Peyer's patch (tissue), 4 donors: ENCODE results near the gene SEL1L3. TPM values are rescaled to one million over a fixed set of nuclear protein-coding genes. Genes with fewer than 3 reads are reported as not detected.
A peak's percentile ranks its signal among the peaks of the same experiment; 100 is the strongest.

Experiments used
- DNase-seq, 3 donors: peaks; one replicate each; pipeline ENCODE4 v3.0.0-alpha.2; 2017 to 2019
- H3K27ac ChIP-seq, 4 donors: fragments of 200-600 bp; sonication (generic); one replicate each; pipeline ENCODE4 v1.5.1; 2016 to 2019
- H3K27me3 ChIP-seq, 2 donors: fragments of 200-600 bp; sonication (generic); one replicate each; pipeline ENCODE4 v1.5.1; 2019
- H3K36me3 ChIP-seq, 3 donors: fragments of 200-600 bp; sonication (generic); one replicate each; pipeline ENCODE4 v1.5.1; 2016 to 2019
- H3K4me1 ChIP-seq, 4 donors: fragments of 200-600 bp; sonication (generic); one replicate each; pipeline ENCODE4 v1.5.1; 2016 to 2019
- H3K4me3 ChIP-seq, 4 donors: fragments of 200-600 bp; sonication (generic); 1 replicate in 3 of 4; 2 replicates in 1 of 4; pipeline ENCODE4 v1.5.1; 2016 to 2019; ENCODE audit warnings: mild to moderate bottlenecking in 1 of 4
- H3K9me3 ChIP-seq, 4 donors: fragments of 200-600 bp; sonication (generic); one replicate each; pipeline ENCODE4 v1.5.1; 2016 to 2019; ENCODE audit warnings: mild to moderate bottlenecking in 1 of 4
- CTCF ChIP-seq, 6 experiments: fragments of 450-650 bp in 4 of 6; fragments of 200-600 bp in 2 of 6; sonication (generic) in 1 of 6; IDR thresholded peaks; one replicate each; pipeline ENCODE4 v1.5.1; 2017 to 2019; ENCODE audit warnings: antibody characterized with exemption in 6 of 6, mild to moderate bottlenecking in 3 of 6, moderate library complexity in 1 of 6
- POLR2A ChIP-seq, 2 donors: fragments of 450-650 bp; IDR thresholded peaks; one replicate each; pipeline ENCODE4 v1.5.1; 2017; ENCODE audit warnings: antibody characterized with exemption in 2 of 2, mild to moderate bottlenecking in 2 of 2, moderate library complexity in 2 of 2
- total RNA-seq, 4 donors: library from RNA; depleted of rRNA; stranded (reverse); fragments of >200 nt; gene quantifications; one replicate each; pipeline ENCODE4 v1.1.0, GENCODE V29; 2016

The SEL1L3 gene
- total RNA-seq, 4 donors from 2014 or later = 91.4 to 194 (median 134) TPM

GRCh38 chr4:25767877-25768725 lies 94.7 kb downstream of the SEL1L3 start:
- peak in 1 of 3 donors; percentile 66 for DNase-seq

GRCh38 chr4:25760518-25761157 lies 102.2 kb downstream of the SEL1L3 start:
- Histone ChIP-seq H3K9me3 (no peaks in the 10 kb centered on the region), H3K4me3 (no peak overlapping the region), H3K27me3 (no peaks in the 10 kb centered on the region), H3K4me1 (no peaks in the 10 kb centered on the region), H3K36me3 (peaks cover 0 to 77% (median 0%) of the 10 kb centered on the region in 3 donors), H3K27ac (no peak overlapping the region)
- no peak for DNase-seq
- TF ChIP-seq POLR2A (IDR thresholded peaks at IDR 0.05) = no peak
- TF ChIP-seq CTCF (IDR thresholded peaks at IDR 0.05) = no peak

More at GRCh38 chr4:25767877-25768725, 94.7 kb downstream of the SEL1L3 start:
- Histone ChIP-seq H3K36me3 (peaks cover 0 to 47% (median 0%) of the 10 kb centered on the region in 3 donors), H3K27ac (no peak overlapping the region), H3K4me3 (no peak overlapping the region), H3K27me3 (no peaks in the 10 kb centered on the region), H3K9me3 (no peaks in the 10 kb centered on the region), H3K4me1 (no peaks in the 10 kb centered on the region)
- TF ChIP-seq CTCF (IDR thresholded peaks at IDR 0.05) (peak in 4 of 6 experiments; percentile 42 to 83 (median 82)), POLR2A (IDR thresholded peaks at IDR 0.05) (no peak)

- TF ChIP-seq CTCF (IDR thresholded peaks at IDR 0.05) = no peak
- no peak for TF ChIP-seq POLR2A (IDR thresholded peaks at IDR 0.05)
- Histone ChIP-seq H3K4me3 (no peak overlapping the region), H3K4me1 (no peaks in the 10 kb centered on the region), H3K36me3 (peaks cover 0 to 71% (median 0%) of the 10 kb centered on the region in 3 donors), H3K27me3 (no peaks in the 10 kb centered on the region), H3K9me3 (no peaks in the 10 kb centered on the region), H3K27ac (no peak overlapping the region)
- no peak for DNase-seq
Measured at GRCh38 chr4:25760048-25760447, 102.7 kb downstream of the SEL1L3 start.

GRCh38 chr4:25759101-25759500 lies 103.7 kb downstream of the SEL1L3 start:
- TF ChIP-seq CTCF (IDR thresholded peaks at IDR 0.05) (no peak), POLR2A (IDR thresholded peaks at IDR 0.05) (no peak)
- H3K36me3 ChIP-seq = peaks cover 0 to 61% (median 0%) of the 10 kb centered on the region in 3 donors
- no peak overlapping the region for H3K27ac ChIP-seq
- H3K4me1 ChIP-seq = no peaks in the 10 kb centered on the region
- H3K9me3 ChIP-seq = no peaks in the 10 kb centered on the region
- no peaks in the 10 kb centered on the region for H3K27me3 ChIP-seq
- no peak for DNase-seq
- H3K4me3 ChIP-seq = no peak overlapping the region

- H3K36me3 ChIP-seq = peaks cover 0 to 47% (median 0%) of the 10 kb centered on the region in 3 donors
- TF ChIP-seq CTCF (IDR thresholded peaks at IDR 0.05) (no peak), POLR2A (IDR thresholded peaks at IDR 0.05) (no peak)
- no peaks in the 10 kb centered on the region for H3K9me3 ChIP-seq
- DNase-seq = no peak
- no peak overlapping the region for H3K4me3 ChIP-seq
- no peak overlapping the region for H3K27ac ChIP-seq
- no peaks in the 10 kb centered on the region for H3K4me1 ChIP-seq
- no peaks in the 10 kb centered on the region for H3K27me3 ChIP-seq
Measured at GRCh38 chr4:25757452-25757851, 105.3 kb downstream of the SEL1L3 start.
